OCI-LY3 (cell line): ENCODE measurements around the gene SH2D3A.

Source experiments
- H2AFZ ChIP-seq: fragments of 200-600, 300-600 bp; shearing (Covaris generic); 2 replicates; pipeline ENCODE4 v1.6.0; 2014; ENCODE audit warnings: antibody characterized with exemption, low read depth, low read length
- H3K27ac ChIP-seq: fragments of 200-600, 300-600 bp; sonication (generic); 2 replicates; pipeline ENCODE4 v1.5.1; 2014; ENCODE audit warnings: mild to moderate bottlenecking, low read length, moderate library complexity, mixed read lengths
- H3K27me3 ChIP-seq: fragments of 200-600, 300-600 bp; sonication (generic); 2 replicates; pipeline ENCODE4 v1.6.1; 2014; ENCODE audit warnings: low read depth, low read length, mixed read lengths
- H3K36me3 ChIP-seq: fragments of 200-600, 300-600 bp; sonication (generic); replicated peaks from 2 replicates; pipeline ENCODE3; 2014; ENCODE audit warnings: low read depth, low read length, mixed read lengths
- H3K4me1 ChIP-seq: fragments of 300-600, 200-600 bp; sonication (generic); 2 replicates; pipeline ENCODE4 v1.6.1; 2014; ENCODE audit warnings: low read length, mixed read lengths
- H3K4me2 ChIP-seq: fragments of 200-600, 300-600 bp; sonication (generic); 2 replicates; pipeline ENCODE4 v1.6.1; 2014; ENCODE audit warnings: low read length, mixed read lengths
- H3K4me3 ChIP-seq: fragments of 300-600, 200-600 bp; sonication (generic); 2 replicates; pipeline ENCODE4 v1.5.1; 2014; ENCODE audit warnings: antibody characterized with exemption, mild to moderate bottlenecking, low read length, moderate library complexity
- H3K79me2 ChIP-seq: fragments of 300-600, 200-600 bp; shearing (Covaris generic); 2 replicates; pipeline ENCODE4 v1.6.1; 2014; ENCODE audit warnings: mild to moderate bottlenecking, low read length, mixed read lengths
- H3K9ac ChIP-seq: fragments of 300-600, 200-600 bp; shearing (Covaris generic); 2 replicates; pipeline ENCODE4 v1.6.0; 2014; ENCODE audit warnings: mild to moderate bottlenecking, low read length, moderate library complexity
- H3K9me3 ChIP-seq: fragments of 200-600, 300-600 bp; shearing (Covaris generic); 2 replicates; pipeline ENCODE4 v1.6.1; 2014; ENCODE audit warnings: low read length, mixed read lengths; ENCODE audit not compliant: insufficient read depth
- H4K20me1 ChIP-seq: fragments of 200-600, 300-600 bp; sonication (generic); 2 replicates; pipeline ENCODE4 v1.6.1; 2016; ENCODE audit warnings: low read length, mixed read lengths; ENCODE audit not compliant: insufficient read depth
- EZH2phosphoT487 ChIP-seq: fragments of 200-600 bp; shearing (Covaris generic); IDR thresholded peaks from 2 replicates; pipeline ENCODE4 v1.6.1; 2018; ENCODE audit warnings: antibody characterized with exemption, mixed run types, low read depth
- TF ChIP-seq, protein P1 (sequence below): fragments of 200-600, 300-600 bp; sonication (generic); IDR thresholded peaks from 2 replicates; pipeline ENCODE4 v1.5.1; 2014; ENCODE audit warnings: antibody characterized with exemption, low read length, low read depth

Gene SH2D3A

DNA sequence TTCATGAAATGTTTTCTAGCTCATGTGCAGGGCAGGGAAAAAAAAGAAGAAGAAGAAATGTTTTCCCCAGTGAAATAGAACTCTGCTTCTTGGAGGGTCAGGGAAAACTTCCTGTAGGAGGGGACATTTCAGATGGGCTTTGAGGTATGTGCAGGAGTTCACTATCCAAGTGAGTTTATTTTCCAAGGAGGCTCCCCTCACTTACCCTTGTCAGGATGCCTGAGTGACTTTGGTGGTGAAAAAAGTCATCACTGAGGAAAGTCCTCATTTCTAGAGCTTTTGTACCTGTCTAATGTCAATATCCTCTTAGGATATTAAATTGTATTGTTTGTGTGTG lies 46.1 kb downstream of the SH2D3A start:
- Histone ChIP-seq H3K36me3 (no peaks in the 10 kb centered on the region), H2AFZ (no peak overlapping the region), H3K4me2 (peak overlapping the region; percentile 55), H3K27ac (no peak overlapping the region), H3K4me1 (peaks cover 31% of the 10 kb centered on the region), H3K9me3 (no peaks in the 10 kb centered on the region), H3K79me2 (no peaks in the 10 kb centered on the region), H3K9ac (peak overlapping the region; percentile 25; the same call in 1 of the 2 replicates), H4K20me1 (no peaks in the 10 kb centered on the region), H3K27me3 (0 out of 2 replicates have a peak, but pooled peaks cover 4% of the 10 kb centered on the region), H3K4me3 (peak overlapping the region; percentile 54)
- no peak for TF ChIP-seq EZH2phosphoT487
- TF ChIP-seq, protein P1, sequence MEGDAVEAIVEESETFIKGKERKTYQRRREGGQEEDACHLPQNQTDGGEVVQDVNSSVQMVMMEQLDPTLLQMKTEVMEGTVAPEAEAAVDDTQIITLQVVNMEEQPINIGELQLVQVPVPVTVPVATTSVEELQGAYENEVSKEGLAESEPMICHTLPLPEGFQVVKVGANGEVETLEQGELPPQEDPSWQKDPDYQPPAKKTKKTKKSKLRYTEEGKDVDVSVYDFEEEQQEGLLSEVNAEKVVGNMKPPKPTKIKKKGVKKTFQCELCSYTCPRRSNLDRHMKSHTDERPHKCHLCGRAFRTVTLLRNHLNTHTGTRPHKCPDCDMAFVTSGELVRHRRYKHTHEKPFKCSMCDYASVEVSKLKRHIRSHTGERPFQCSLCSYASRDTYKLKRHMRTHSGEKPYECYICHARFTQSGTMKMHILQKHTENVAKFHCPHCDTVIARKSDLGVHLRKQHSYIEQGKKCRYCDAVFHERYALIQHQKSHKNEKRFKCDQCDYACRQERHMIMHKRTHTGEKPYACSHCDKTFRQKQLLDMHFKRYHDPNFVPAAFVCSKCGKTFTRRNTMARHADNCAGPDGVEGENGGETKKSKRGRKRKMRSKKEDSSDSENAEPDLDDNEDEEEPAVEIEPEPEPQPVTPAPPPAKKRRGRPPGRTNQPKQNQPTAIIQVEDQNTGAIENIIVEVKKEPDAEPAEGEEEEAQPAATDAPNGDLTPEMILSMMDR = no peak

DNA sequence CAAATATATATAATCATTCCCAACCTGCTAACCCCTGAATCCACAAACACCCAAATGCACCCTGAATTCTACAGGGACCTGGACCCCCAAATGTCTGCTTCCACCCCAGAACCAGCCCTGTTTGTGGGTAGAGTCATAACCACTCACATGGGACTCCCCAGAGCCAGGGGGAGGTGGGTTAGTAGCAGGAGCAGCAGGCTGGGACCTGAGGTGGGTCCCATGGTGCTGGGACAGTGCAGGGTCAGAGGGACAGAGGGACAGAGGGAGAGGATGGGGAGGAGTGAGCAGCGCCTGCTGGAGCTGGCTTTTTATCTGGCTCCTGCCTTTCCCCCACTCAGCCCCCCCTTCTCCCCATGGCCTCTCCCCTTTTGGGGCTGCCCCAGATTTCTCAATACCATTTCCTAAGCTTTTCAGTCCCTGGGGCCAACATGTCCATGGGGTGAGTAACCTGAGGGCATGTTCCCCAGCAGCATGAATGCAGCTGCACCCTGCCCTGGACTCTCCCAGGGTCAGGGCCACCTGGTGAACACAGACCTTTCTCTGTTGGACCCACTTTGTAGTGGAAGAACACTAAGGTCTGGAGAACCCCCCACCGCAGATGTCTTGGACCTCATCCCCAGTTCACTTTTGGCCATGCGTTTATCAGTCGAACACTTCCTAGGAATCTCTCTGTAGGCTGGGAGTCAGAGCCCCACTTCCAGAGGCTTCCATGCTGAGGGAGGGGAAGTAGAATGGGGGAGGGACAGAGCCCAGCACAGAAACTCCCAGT lies 46.7 kb downstream of the SH2D3A start, which contains the start of gene C3:
C3 (minus strand) TSS at position 282 of the 769 bp plus-strand sequence; CDS start at position 221, 61 bp downstream.
- Histone ChIP-seq H3K4me1 (peaks cover 31% of the 10 kb centered on the region), H4K20me1 (no peaks in the 10 kb centered on the region), H3K36me3 (no peaks in the 10 kb centered on the region), H3K4me3 (peak within 1 kb of the TSS; percentile 54), H2AFZ (0 out of 2 replicates have a peak within 1 kb of the TSS, but pooled peaks have one; percentile 63), H3K9ac (peak within 1 kb of the TSS; percentile 25; the same call in 1 of the 2 replicates), H3K79me2 (no peaks in the 10 kb centered on the region), H3K4me2 (peak within 1 kb of the TSS; percentile 55), H3K27ac (no peak within 1 kb of the TSS), H3K9me3 (no peaks in the 10 kb centered on the region), H3K27me3 (0 out of 2 replicates have a peak, but pooled peaks cover 4% of the 10 kb centered on the region)
- no peak for TF ChIP-seq EZH2phosphoT487
- TF ChIP-seq, protein P1 = no peak

DNA sequence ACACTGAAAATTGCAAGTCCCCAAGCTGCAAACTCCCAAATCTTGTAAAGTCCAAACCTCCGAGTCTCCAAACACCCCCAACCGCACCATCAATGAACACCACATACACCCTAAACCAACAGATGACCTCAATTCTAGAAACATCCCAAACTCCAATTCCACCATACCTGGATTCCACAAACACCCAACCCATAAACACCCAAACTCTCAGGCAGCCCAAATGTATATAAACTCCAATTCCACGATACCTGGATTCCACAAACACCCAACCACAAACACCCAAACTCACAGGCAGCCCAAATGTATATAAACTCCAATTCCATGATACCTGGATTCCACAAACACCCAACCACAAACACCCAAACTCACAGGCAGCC lies 47.3 kb downstream of the SH2D3A start:
- Histone ChIP-seq H3K9me3 (no peaks in the 10 kb centered on the region), H2AFZ (no peak overlapping the region), H3K36me3 (no peaks in the 10 kb centered on the region), H3K79me2 (no peaks in the 10 kb centered on the region), H3K4me1 (peaks cover 31% of the 10 kb centered on the region), H3K4me3 (no peak overlapping the region), H3K27me3 (0 out of 2 replicates have a peak, but pooled peaks cover 4% of the 10 kb centered on the region), H3K9ac (no peak overlapping the region), H3K4me2 (peak overlapping the region; percentile 55; the same call in 1 of the 2 replicates), H3K27ac (no peak overlapping the region), H4K20me1 (no peaks in the 10 kb centered on the region)
- TF ChIP-seq, protein P1 = no peak
- TF ChIP-seq EZH2phosphoT487 = no peak

DNA sequence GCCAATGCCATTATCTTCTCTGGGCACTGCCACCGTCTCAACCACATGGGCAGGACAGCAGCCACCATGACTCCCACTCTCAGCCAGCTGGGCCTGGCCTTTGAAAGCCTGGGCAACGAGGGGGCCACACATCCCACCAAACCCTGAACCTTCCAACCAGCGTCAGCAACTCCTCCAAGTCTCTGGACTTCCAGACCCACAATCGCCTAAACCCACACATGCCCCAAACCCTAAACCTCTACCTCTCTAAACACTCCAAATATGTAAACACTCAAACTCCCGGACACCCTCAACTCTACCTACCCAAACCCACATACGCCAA lies 47.7 kb downstream of the SH2D3A start:
- Histone ChIP-seq H3K9ac (no peak overlapping the region), H3K4me1 (peaks cover 31% of the 10 kb centered on the region), H3K4me3 (no peak overlapping the region), H3K9me3 (no peaks in the 10 kb centered on the region), H3K36me3 (no peaks in the 10 kb centered on the region), H3K4me2 (no peak overlapping the region), H4K20me1 (no peaks in the 10 kb centered on the region), H2AFZ (no peak overlapping the region), H3K27me3 (0 out of 2 replicates have a peak, but pooled peaks cover 4% of the 10 kb centered on the region), H3K79me2 (no peaks in the 10 kb centered on the region), H3K27ac (no peak overlapping the region)
- TF ChIP-seq, protein P1 = no peak
